Central memory CD4-positive, alpha-beta T cell (primary cell): Measurements from ENCODE around the gene GTPBP2.
"Not testable (repeated sequence)": the region's sequence is repeated elsewhere in the genome, so short reads cannot be mapped to it uniquely, and the experiment has no call there.

ENCODE experiments used
- DNase-seq: peaks from one replicate; pipeline ENCODE4 v3.0.0; 2022
- total RNA-seq, 3 experiments: gene quantifications; one replicate each; lab custom pipeline; 2026; lab: John Stamatoyannopoulos, UW

The GTPBP2 gene
- total RNA-seq, result 43.4 to 54.2 (median 53.6) reads per million in 3 experiments

DNA sequence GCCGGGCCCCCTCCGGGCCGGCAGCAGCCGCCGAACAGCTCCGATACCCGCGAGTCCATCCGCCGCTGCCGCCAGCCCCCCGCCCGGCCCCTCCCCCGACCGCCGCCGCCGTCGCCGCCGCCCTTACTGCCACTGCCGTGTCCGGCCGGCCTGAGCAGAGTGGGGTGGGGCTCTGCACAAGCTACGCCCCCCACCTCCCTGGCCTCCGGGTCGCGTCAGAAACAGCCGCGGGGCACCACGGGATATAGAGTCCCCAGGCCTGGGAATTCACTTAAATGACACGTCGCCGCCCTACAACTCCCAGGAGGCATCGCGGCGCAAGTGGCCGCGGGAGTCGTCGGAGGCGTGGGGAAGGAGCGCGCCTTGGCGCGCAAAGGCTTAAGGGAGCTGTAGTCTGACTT lies at the start of gene GTPBP2:
TSS of gene GTPBP2 (minus strand) at position 161 of the 401 bp plus-strand sequence. CDS start at position 59, 102 bp downstream.
- DNase-seq, result peak; percentile 94

DNA sequence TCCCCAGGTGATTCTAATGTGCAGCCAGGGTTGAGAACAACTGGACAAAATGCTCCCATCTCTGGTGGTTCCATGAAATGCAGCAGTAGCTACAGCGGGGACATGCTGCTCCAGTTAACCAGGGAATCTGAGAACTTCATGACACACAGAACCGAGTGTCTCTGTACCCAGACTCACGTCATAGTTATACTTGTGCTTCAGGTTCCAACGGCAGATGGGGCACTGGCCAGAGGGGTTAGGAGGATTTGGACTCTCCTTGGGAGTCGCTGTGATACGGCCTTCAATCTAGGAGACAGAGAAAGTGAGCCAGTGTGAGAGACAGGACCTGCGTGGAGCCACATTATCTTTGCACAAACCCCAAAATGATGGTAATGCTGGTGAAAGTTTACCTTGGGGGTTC lies 49.3 kb upstream of the GTPBP2 start:
- no peak for DNase-seq

- DNase-seq, result no peak
These were observed 48.7 kb upstream of the GTPBP2 start for GRCh38 chr6:43677759-43678158.

- no peak for DNase-seq
These were observed 48.0 kb upstream of the GTPBP2 start for GRCh38 chr6:43676962-43677606.

DNA sequence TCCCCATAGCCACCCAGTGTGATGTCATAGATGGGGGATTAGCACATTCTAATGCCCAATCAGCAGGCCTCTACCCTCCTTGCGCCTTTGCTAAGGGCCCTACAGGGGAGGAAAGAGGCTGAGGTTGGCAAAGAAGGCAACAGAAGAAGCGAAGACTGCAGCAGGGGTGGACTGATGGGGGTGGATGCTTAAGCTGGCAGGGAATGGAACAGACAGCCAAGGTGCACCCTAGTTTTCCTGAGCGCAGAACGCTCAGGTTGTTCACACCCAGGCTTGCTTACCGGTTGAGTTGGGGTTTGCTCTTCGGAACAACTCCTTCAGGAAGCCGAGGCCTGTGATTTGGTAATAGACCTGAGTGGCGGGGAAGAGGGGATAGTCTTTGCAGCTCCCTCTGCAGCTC lies 45.9 kb upstream of the GTPBP2 start:
- DNase-seq, result no peak

- DNase-seq, result no peak
These were observed 45.2 kb upstream of the GTPBP2 start for GRCh38 chr6:43674291-43674690.

DNA sequence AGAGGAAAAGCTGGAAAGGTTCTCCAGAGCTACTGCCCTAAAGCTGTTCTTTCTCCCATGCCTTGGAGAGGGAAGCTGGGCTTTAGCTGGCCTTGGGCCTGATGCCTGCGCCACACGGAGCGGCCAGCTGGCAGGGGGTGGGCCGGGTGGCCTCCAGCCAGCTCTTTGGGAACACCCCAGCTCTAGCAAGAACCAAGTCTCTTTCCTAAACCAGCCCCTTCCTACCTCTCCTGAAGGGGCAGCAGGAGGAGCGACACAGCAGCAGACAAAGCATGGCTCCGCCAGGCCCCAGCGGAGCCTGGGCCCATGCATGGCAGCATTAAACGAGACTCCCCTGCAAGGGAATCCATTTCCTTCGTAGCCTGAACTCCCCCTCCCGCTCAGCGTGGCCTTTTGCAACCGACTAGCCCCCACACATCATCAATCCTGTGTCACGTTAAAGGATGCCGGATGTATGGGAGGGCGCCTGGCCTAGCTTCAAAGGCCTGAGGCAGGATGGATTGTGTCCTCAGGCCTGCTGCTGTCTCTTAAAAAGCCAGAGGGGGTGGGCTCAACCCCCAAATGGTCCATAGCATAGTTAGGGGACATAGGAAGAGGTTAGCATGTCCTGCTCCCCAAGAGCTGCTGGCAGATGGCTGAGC lies 44.5 kb upstream of the GTPBP2 start:
- no peak for DNase-seq

GRCh38 chr6:43671801-43672690 lies 43.0 kb upstream of the GTPBP2 start:
- DNase-seq, result no peak

- DNase-seq, result no peak
These were observed 42.1 kb upstream of the GTPBP2 start for GRCh38 chr6:43671011-43671800.

DNA sequence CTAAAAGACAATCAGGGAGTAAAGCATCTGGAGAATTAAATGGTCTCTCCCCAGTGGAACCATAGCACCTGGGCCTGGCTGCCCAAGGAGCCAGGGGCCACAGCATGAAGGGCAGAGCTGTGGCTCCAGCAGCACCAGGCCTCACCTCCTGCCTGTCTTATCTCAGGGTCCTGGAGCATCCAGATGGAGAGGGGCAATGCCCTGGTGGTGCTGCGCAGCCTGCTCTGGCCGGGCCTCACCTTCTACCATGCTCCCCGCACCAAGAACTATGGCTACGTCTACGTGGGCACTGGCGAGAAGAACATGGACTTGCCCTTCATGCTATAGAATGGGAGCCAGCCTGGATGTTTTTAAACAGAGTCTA lies 41.5 kb upstream of the GTPBP2 start:
- DNase-seq, result no peak

GRCh38 chr6:43669922-43670622 lies 41.0 kb upstream of the GTPBP2 start:
- DNase-seq, result no peak

- no peak for DNase-seq
These were observed 40.2 kb upstream of the GTPBP2 start for GRCh38 chr6:43669050-43669921.

GRCh38 chr6:43668151-43669028 lies 39.3 kb upstream of the GTPBP2 start:
- DNase-seq, result peak; percentile 23

DNA sequence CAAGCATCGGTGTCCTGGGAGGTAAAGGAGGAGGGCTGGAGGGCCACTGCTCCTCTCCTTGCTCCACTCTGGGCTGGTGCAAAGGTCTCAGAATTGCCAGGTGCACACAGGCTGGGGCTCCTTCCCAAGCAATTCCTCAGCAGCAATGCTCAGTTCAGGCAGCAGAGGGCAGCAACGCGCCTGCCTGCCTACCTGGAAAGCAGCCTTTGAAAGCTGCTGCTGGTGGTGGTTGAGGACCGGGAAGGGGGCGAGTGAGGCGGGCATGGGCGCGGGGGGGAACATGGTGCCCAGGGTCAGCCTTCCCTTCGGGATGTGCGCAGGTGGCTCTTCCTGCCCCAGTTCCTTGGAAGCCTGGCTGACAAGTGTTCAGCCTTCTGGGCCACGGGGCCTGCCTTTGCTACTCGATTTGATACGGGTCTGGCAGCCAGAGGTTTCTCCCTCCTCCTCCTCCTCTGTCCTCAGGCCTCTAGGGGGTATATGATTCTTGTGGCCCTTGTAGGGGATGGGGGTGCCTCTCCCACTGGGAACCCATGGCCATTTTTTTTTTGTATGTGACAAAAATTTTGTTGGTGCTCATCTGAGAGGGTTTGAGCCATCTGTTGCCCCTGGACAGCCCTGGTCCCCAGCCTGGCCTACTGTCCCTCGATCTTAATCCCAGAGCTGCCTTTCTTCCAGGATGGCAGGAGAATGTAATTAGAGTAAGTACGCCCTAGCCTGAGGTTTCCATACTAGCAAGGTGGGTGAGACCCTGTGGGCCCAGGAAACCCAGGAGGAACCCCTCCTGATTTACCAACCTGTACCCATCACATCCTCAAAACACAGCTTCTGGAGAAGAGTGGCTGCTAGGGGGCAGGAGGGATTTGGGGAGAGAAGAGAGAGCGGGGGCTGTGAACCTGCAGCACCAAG lies 38.4 kb upstream of the GTPBP2 start:
- peak; percentile 72 for DNase-seq

- no peak for DNase-seq
These were observed 37.3 kb upstream of the GTPBP2 start for GRCh38 chr6:43666196-43666920.

DNA sequence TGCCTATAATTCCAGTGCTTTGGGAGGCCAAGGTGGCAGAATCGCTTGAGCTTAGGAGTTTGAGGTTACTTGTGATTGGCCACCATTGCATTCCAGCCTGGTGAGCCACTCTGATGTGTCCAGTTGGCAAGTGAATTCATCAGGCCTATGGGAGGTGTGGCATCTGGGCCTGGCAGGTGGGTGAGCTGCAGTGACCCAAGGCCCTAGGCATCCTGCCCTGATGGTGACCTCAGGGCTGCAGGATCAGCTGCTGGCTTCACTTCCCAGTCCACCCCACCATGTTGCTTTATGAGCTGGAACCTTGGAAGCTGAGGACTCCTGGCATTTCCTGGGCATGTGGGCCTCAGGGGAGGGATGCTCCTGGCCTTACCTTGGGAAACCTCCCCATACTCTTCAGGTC lies 36.3 kb upstream of the GTPBP2 start:
- no peak for DNase-seq

DNA sequence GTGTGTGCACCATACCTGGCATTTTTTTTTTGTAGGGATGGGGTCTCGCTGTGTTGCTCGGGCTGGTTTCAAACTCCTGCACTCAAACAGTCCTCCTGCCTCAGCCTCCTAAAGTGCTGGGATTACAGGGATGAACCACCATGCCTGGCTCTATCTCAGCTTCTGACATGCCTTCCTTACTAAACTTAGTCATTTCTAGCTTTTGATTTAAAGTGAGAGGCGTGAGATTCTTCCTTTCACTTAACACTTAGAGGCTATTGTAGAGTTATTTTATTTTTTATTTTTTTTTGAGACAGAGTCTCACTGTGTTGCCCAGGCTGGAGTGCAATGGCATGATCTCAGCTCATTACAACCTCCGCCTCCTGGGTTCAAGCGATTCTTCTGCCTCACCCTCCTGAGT lies 33.9 kb upstream of the GTPBP2 start:
- DNase-seq, result not testable (repeated sequence)

GRCh38 chr6:43658161-43658560 lies 29.1 kb upstream of the GTPBP2 start:
- DNase-seq, result no peak
